ENCODE results near the gene NSUN6. TPM values are rescaled to one million over a fixed set of nuclear protein-coding genes. Genes with fewer than 3 reads are reported as not detected.

NSUN6 gene
- polyA plus RNA-seq, 1 of the 3 experiments (the other 2 are of a cell fraction) = 5.3 TPM

DNA sequence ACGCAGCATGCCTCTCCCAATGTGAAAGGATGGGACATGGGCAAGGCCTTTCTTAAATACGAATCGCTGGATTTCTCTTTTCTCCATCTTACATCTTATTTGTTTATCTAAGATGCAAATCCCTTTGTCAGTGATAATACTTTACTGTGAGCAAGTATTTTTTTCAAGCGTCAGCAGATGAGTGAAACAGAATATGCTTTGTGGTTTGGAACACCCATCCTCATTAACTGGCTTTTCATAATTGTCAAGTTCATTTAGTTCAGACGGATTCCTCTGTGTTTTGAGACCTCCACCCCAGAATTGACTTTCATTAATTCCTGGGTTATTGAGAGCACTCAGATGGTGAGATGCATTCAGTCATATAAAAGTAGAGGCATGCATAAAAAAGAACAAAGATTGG is 149.8 kb downstream of the NSUN6 start:
- Histone ChIP-seq H3K4me1 (ENCODE audit: control insufficient read depth in 1 of 2, insufficient read depth in 2 of 2, low read depth in 1 of 2, low read length in 1 of 2) (peaks cover 0 to 3% of the 10 kb centered on the region in 2 experiments; a peak in 1 of 4 replicates), H3K36me3 (replicated peaks in 1 of 2; ENCODE audit: control insufficient read depth in 1 of 2, insufficient read depth in 2 of 2, low read length in 1 of 2) (no peaks in the 10 kb centered on the region), H3K9me3 (no peaks in the 10 kb centered on the region), H3K27me3 (ENCODE audit: insufficient read depth) (no peaks in the 10 kb centered on the region), H3K9me2 (no peaks in the 10 kb centered on the region), H3K27ac (ENCODE audit: low read depth in 2 of 2, low read length in 1 of 2) (peak overlapping the region in 1 of 2 experiments; percentile 67; a peak in 2 of 4 replicates), H3K4me2 (peak overlapping the region; percentile 55), H2AFZ (ENCODE audit: low read depth) (peak overlapping the region; percentile 53), H3K9ac (peak overlapping the region; percentile 35; the same call in 1 of the 2 replicates), H3K4me3 (ENCODE audit: low read depth in 2 of 2, low read length in 1 of 2) (peak overlapping the region in 1 of 2 experiments; percentile 41; a peak in 2 of 4 replicates), H4K20me1 (ENCODE audit: insufficient read depth) (no peaks in the 10 kb centered on the region), H3F3A (replicated peaks; ENCODE audit: insufficient read depth) (peaks cover 10% of the 10 kb centered on the region), H3K79me2 (ENCODE audit: insufficient read depth) (no peaks in the 10 kb centered on the region)
- DNase-seq = no peak
- 91% methylated on average over 5 of the region's 5 CpGs for WGBS (ENCODE audit: low lambda C conversion rate)
- ChIA-PET CTCF (no interaction called here), POLR2A (no interaction called here)
- TF ChIP-seq USF2 (IDR thresholded peaks at IDR 0.05; ENCODE audit: borderline replicate concordance, low read depth, low read length) = no peak
- no peak for TF ChIP-seq YY1 (IDR thresholded peaks at IDR 0.05; ENCODE audit: low read depth)
- no peak for TF ChIP-seq NFIC (IDR thresholded peaks at IDR 0.05; ENCODE audit: borderline replicate concordance)

- ChIA-PET POLR2A (no interaction called here), CTCF (no interaction called here)
- no peaks in the 10 kb centered on the region for H4K20me1 ChIP-seq (ENCODE audit: insufficient read depth)
- 43% methylated on average over 3 of the region's 3 CpGs for WGBS (ENCODE audit: low lambda C conversion rate)
- TF ChIP-seq FOXJ3 (CRISPR knock-in tag; IDR thresholded peaks at IDR 0.05) (no peak), NFIC (IDR thresholded peaks at IDR 0.05; ENCODE audit: borderline replicate concordance) (peak; percentile 31; the same call in 1 of the 2 replicates), TCF12 (IDR thresholded peaks at IDR 0.05) (peak; percentile 58; the same call in 1 of the 2 replicates), RAD21 (IDR thresholded peaks at IDR 0.05; ENCODE audit: low read length) (no peak), TAF1 (IDR thresholded peaks at IDR 0.05; ENCODE audit: borderline replicate concordance, low read depth, low read length) (no peak), FOSL2 (IDR thresholded peaks at IDR 0.05; ENCODE audit: borderline replicate concordance, low read depth) (peak; percentile 72), EP300 (IDR thresholded peaks at IDR 0.05; ENCODE audit: borderline replicate concordance in 1 of 2, low read depth in 1 of 2, low read length in 1 of 2) (peak in 1 of 2 experiments; percentile 40; a peak in 1 of 4 replicates), CHD2 (IDR thresholded peaks at IDR 0.05; ENCODE audit: low read length, partially characterized antibody) (no peak), RCOR1 (IDR thresholded peaks at IDR 0.05; ENCODE audit: low read length) (no peak), GATA2 (CRISPR knock-in tag; IDR thresholded peaks at IDR 0.05) (no peak), JUND (IDR thresholded peaks at IDR 0.05) (peak; percentile 67), POLR2AphosphoS5 (IDR thresholded peaks at IDR 0.05; ENCODE audit: low read depth, low read length) (peak; percentile 20; the same call in 1 of the 2 replicates)
- TF ChIP-seq, protein P1, sequence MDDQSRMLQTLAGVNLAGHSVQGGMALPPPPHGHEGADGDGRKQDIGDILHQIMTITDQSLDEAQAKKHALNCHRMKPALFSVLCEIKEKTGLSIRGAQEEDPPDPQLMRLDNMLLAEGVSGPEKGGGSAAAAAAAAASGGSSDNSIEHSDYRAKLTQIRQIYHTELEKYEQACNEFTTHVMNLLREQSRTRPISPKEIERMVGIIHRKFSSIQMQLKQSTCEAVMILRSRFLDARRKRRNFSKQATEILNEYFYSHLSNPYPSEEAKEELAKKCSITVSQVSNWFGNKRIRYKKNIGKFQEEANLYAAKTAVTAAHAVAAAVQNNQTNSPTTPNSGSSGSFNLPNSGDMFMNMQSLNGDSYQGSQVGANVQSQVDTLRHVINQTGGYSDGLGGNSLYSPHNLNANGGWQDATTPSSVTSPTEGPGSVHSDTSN (IDR thresholded peaks at IDR 0.05) = peak; percentile 92
- TF ChIP-seq, protein P2, sequence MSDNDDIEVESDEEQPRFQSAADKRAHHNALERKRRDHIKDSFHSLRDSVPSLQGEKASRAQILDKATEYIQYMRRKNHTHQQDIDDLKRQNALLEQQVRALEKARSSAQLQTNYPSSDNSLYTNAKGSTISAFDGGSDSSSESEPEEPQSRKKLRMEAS (IDR thresholded peaks at IDR 0.05; ENCODE audit: low read depth) = no peak
- H3K27me3 ChIP-seq (ENCODE audit: insufficient read depth) = no peaks in the 10 kb centered on the region
- H3K9ac ChIP-seq = peak overlapping the region; percentile 35; the same call in 1 of the 2 replicates
- no peaks in the 10 kb centered on the region for H3K9me3 ChIP-seq
- peak overlapping the region; percentile 53 for H2AFZ ChIP-seq (ENCODE audit: low read depth)
- H3K9me2 ChIP-seq = no peaks in the 10 kb centered on the region
- H3K4me3 ChIP-seq (ENCODE audit: low read depth in 2 of 2, low read length in 1 of 2) = peak overlapping the region; percentile 13 to 41; a peak in 3 of 4 replicates
- H3K36me3 ChIP-seq (replicated peaks in 1 of 2; ENCODE audit: control insufficient read depth in 1 of 2, insufficient read depth in 2 of 2, low read length in 1 of 2) = no peaks in the 10 kb centered on the region
- H3K4me1 ChIP-seq (ENCODE audit: control insufficient read depth in 1 of 2, insufficient read depth in 2 of 2, low read depth in 1 of 2, low read length in 1 of 2) = peaks cover 0 to 3% of the 10 kb centered on the region in 2 experiments; a peak in 1 of 4 replicates
- peak overlapping the region in 1 of 2 experiments; percentile 67; a peak in 2 of 4 replicates for H3K27ac ChIP-seq (ENCODE audit: low read depth in 2 of 2, low read length in 1 of 2)
- H3K4me2 ChIP-seq = peak overlapping the region; percentile 55
- peaks cover 10% of the 10 kb centered on the region for H3F3A ChIP-seq (replicated peaks; ENCODE audit: insufficient read depth)
- no peak for DNase-seq
- no peaks in the 10 kb centered on the region for H3K79me2 ChIP-seq (ENCODE audit: insufficient read depth)
Measured at GRCh38 chr10:18501198-18501597, 150.2 kb downstream of the NSUN6 start.

Data from SK-N-SH (cell line).